ENCODE results near the gene TMPRSS13. TPM values are rescaled to one million over a fixed set of nuclear protein-coding genes. Genes with fewer than 3 reads are reported as not detected.
"Not testable (repeated sequence)": the region's sequence is repeated elsewhere in the genome, so short reads cannot be mapped to it uniquely, and the experiment has no call there.

TMPRSS13 gene
- total RNA-seq, 1 donor from 2014 or later, result not detected

GRCh38 chr11:117868088-117868487, 61.1 kb downstream of the TMPRSS13 start:
- Mint-ChIP-seq H3K27ac (ENCODE audit: unreplicated experiment) (no peak overlapping the region), H3K4me1 (ENCODE audit: unreplicated experiment) (no peaks in the 10 kb centered on the region), H3K36me3 (ENCODE audit: unreplicated experiment) (no peaks in the 10 kb centered on the region), H3K4me3 (ENCODE audit: unreplicated experiment) (no peak overlapping the region), H3K27me3 (ENCODE audit: unreplicated experiment) (peaks cover 31% of the 10 kb centered on the region), H3K9me3 (ENCODE audit: unreplicated experiment) (no peaks in the 10 kb centered on the region)
- no peak for DNase-seq (ENCODE audit: extremely low spot score, unreplicated experiment)
- no peak for TF ChIP-seq CTCF (IDR thresholded peaks at IDR 0.05)

- DNase-seq (ENCODE audit: extremely low spot score, unreplicated experiment), result no peak
- H3K4me3 Mint-ChIP-seq (ENCODE audit: unreplicated experiment), result no peak overlapping the region
- peaks cover 1% of the 10 kb centered on the region for H3K4me1 Mint-ChIP-seq (ENCODE audit: unreplicated experiment)
- no peak for TF ChIP-seq CTCF (IDR thresholded peaks at IDR 0.05)
- H3K27me3 Mint-ChIP-seq (ENCODE audit: unreplicated experiment), result peaks cover 21% of the 10 kb centered on the region
- no peaks in the 10 kb centered on the region for H3K36me3 Mint-ChIP-seq (ENCODE audit: unreplicated experiment)
- no peaks in the 10 kb centered on the region for H3K9me3 Mint-ChIP-seq (ENCODE audit: unreplicated experiment)
- no peak overlapping the region for H3K27ac Mint-ChIP-seq (ENCODE audit: unreplicated experiment)
Measured at GRCh38 chr11:117866526-117866925, 62.7 kb downstream of the TMPRSS13 start.

GRCh38 chr11:117865546-117865945, 63.7 kb downstream of the TMPRSS13 start:
- H3K36me3 Mint-ChIP-seq (ENCODE audit: unreplicated experiment); H3K9me3 Mint-ChIP-seq (ENCODE audit: unreplicated experiment); H3K27ac Mint-ChIP-seq (ENCODE audit: unreplicated experiment); H3K4me1 Mint-ChIP-seq (ENCODE audit: unreplicated experiment); H3K4me3 Mint-ChIP-seq (ENCODE audit: unreplicated experiment): not testable (repeated sequence)
- DNase-seq (ENCODE audit: extremely low spot score, unreplicated experiment), result peak; percentile 49
- H3K27me3 Mint-ChIP-seq (ENCODE audit: unreplicated experiment), result peaks cover 21% of the 10 kb centered on the region

GRCh38 chr11:117863383-117863782, 65.8 kb downstream of the TMPRSS13 start:
- no peak overlapping the region for H3K27ac Mint-ChIP-seq (ENCODE audit: unreplicated experiment)
- no peak overlapping the region for H3K4me3 Mint-ChIP-seq (ENCODE audit: unreplicated experiment)
- no peak for TF ChIP-seq CTCF (IDR thresholded peaks at IDR 0.05)
- no peaks in the 10 kb centered on the region for H3K36me3 Mint-ChIP-seq (ENCODE audit: unreplicated experiment)
- peaks cover 16% of the 10 kb centered on the region for H3K27me3 Mint-ChIP-seq (ENCODE audit: unreplicated experiment)
- no peaks in the 10 kb centered on the region for H3K9me3 Mint-ChIP-seq (ENCODE audit: unreplicated experiment)
- peaks cover 5% of the 10 kb centered on the region for H3K4me1 Mint-ChIP-seq (ENCODE audit: unreplicated experiment)
- no peak for DNase-seq (ENCODE audit: extremely low spot score, unreplicated experiment)

GRCh38 chr11:117862753-117863152, 66.4 kb downstream of the TMPRSS13 start:
- Mint-ChIP-seq H3K27ac (ENCODE audit: unreplicated experiment) (no peak overlapping the region), H3K4me3 (ENCODE audit: unreplicated experiment) (no peak overlapping the region)

More at GRCh38 chr11:117862753-117863152, 66.4 kb downstream of the TMPRSS13 start:
- no peak for DNase-seq (ENCODE audit: extremely low spot score, unreplicated experiment)
- Mint-ChIP-seq H3K9me3 (ENCODE audit: unreplicated experiment) (no peaks in the 10 kb centered on the region), H3K27me3 (ENCODE audit: unreplicated experiment) (peaks cover 12% of the 10 kb centered on the region), H3K4me1 (ENCODE audit: unreplicated experiment) (peaks cover 5% of the 10 kb centered on the region), H3K36me3 (ENCODE audit: unreplicated experiment) (no peaks in the 10 kb centered on the region)
- no peak for TF ChIP-seq CTCF (IDR thresholded peaks at IDR 0.05)

Data from osteocyte (in vitro differentiated cells).